Adrenal gland (tissue), 12 donors: ENCODE data around the gene NDUFAF3. TPM values are rescaled to one million over a fixed set of nuclear protein-coding genes. Genes with fewer than 3 reads are reported as not detected.

Source experiments
- DNase-seq, 7 donors: peaks; one replicate each; pipeline ENCODE4 v3.0.0-alpha.2; 2019 to 2020
- H3K27ac ChIP-seq, 5 donors: fragments of 200-600 bp; sonication (generic) in 4 of 5; 1 replicate in 3 of 5; 2 replicates in 2 of 5; pipeline versions ENCODE4 v1.5.1 to v1.8.0; 2016 to 2020; ENCODE audit warnings: mild to moderate bottlenecking in 1 of 5
- H3K27me3 ChIP-seq: fragments of 200-600 bp; 2 replicates; pipeline ENCODE4 v1.8.0; 2021
- H3K36me3 ChIP-seq, 2 donors: fragments of 200-600 bp; replicated peaks in 1 of 2; 1 replicate in 1 of 2; 2 replicates in 1 of 2; pipeline versions ENCODE4 v1.5.1 to v1.8.0; 2018 to 2022
- H3K4me1 ChIP-seq, 2 donors: fragments of 200-600 bp; replicated peaks in 1 of 2; 1 replicate in 1 of 2; 2 replicates in 1 of 2; pipeline versions ENCODE4 v1.5.1 to v1.8.0; 2018 to 2021
- H3K4me3 ChIP-seq, 4 donors: fragments of 200-600 bp; sonication (generic) in 3 of 4; one replicate each; pipeline ENCODE4 v1.5.1; 2016 to 2018
- H3K9me3 ChIP-seq, 3 donors: fragments of 200-600 bp; sonication (generic) in 1 of 3; replicated peaks in 1 of 3; 1 replicate in 2 of 3; 2 replicates in 1 of 3; pipeline versions ENCODE4 v1.5.1 to v1.8.0; 2016 to 2021
- POLR2A ChIP-seq, 2 donors: fragments of 450-650 bp; IDR thresholded peaks; one replicate each; pipeline ENCODE4 v1.6.1; 2017; ENCODE audit warnings: antibody characterized with exemption in 2 of 2, mild to moderate bottlenecking in 2 of 2, moderate library complexity in 1 of 2
- WGBS, 4 donors: extraction: QIAGEN DNeasy Blood & Tissue Kit in 2 of 4; methylation state at CpG; one replicate each; pipeline versions ENCODE4 v1.1.5 to v1.1.7; 2013 to 2017; 5-methylcytosine and 5-hydroxymethylcytosine counted together
- intact Hi-C, 2 donors: fragments of 100-400 bp; cut with DNase I; formaldehyde crosslinking; loops; one replicate each; pipeline versions ENCODE4 v1.14.1 to v1.15.0; 2022 to 2023
- polyA plus RNA-seq, 3 donors: library from polyadenylated mRNA; stranded (reverse); fragments of 200-250 nt in 2 of 3; fragments of 350-450 nt in 1 of 3; fragmentation: Illumina TruSeq in 1 of 3; extraction: RNeasy Lipid Tissue Mini Kit (QIAGEN cat#74804) in 1 of 3; gene quantifications; one replicate each; pipeline ENCODE4 v1.2.3, GENCODE V29; 2013 to 2014
- total RNA-seq, 9 donors: library from RNA; depleted of rRNA in 4 of 9; stranded (reverse); fragments of >200 nt in 4 of 9; fragments of 120-200 nt in 1 of 9; fragmentation: NEBNext Ultra II Directional in 1 of 9; extraction: Animal tissue kit (Norgen Biotek cat#: 25700) in 1 of 9; gene quantifications; one replicate each; pipeline versions ENCODE4 v1.1.0 to v1.2.4, GENCODE V29; 2013 to 2023
- TF ChIP-seq, protein P1 (sequence below), 6 experiments: fragments of 450-650 bp in 4 of 6; fragments of 200-600 bp in 2 of 6; sonication (generic) in 1 of 6; IDR thresholded peaks; 1 replicate in 5 of 6; 2 replicates in 1 of 6; pipeline versions ENCODE4 v1.5.1 to v1.8.0; 2016 to 2021; ENCODE audit warnings: antibody characterized with exemption in 6 of 6, mild to moderate bottlenecking in 2 of 6, moderate library complexity in 1 of 6
- donor health status: healthy with polysubstance abuse.
- donor health status: Bipolar disorder and iron deficiency.
- donor health status: DM: yes; HTN: yes; CAD: no.
- donor health status: DM: no; HTN: no; CAD: no.
- donor health status: DM: no; HTN: no; CAD: no.
- donor health status: DM: yes; HTN: yes; CAD: no.

NDUFAF3 gene
- total and polyA plus RNA-seq, 12 donors: 87.2 to 578 (median 173) TPM

DNA sequence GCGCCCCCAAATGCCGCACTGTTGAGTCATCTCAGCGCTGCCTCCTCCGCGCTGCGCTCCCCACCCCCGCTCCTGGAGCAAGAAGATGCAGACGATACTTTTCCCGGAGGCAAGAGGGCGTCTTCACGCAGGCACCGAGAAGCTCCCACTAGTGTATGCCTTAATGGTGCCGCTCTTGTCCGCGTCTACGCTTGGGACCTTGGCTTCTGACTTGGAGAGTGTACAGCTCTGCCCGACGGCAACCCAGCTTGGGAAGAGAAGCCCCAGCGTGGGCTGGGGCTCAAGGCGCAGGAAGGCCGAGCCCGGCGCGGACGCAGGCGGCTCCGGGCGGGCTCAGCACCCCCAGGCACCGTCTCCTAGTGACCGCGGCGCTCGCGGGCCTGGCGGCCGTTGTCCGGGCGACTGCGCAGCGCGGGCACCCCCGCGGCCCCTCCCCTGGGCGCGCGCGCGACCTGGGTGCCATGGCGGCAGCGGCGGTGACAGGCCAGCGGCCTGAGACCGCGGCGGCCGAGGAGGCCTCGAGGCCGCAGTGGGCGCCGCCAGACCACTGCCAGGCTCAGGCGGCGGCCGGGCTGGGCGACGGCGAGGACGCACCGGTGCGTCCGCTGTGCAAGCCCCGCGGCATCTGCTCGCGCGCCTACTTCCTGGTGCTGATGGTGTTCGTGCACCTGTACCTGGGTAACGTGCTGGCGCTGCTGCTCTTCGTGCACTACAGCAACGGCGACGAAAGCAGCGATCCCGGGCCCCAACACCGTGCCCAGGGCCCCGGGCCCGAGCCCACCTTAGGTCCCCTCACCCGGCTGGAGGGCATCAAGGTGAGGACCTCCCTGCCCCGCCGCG, 31.9 kb upstream of the NDUFAF3 start, which contains the start of gene P4HTM:
Gene P4HTM, plus strand, starts transcription at position 446 of the 840 bp plus-strand sequence. Its CDS starts 16 bp downstream, at position 462.
- WGBS, 4 donors: 0 to 1% (median 1%) methylated on average over 42 to 91 of the region's 91 CpGs; no CpG with 5 or more reads in 1 of the 4 donors
- no peaks in the 10 kb centered on the region for H3K27me3 ChIP-seq
- intact Hi-C loops: no loop called here
- H3K4me3 ChIP-seq: peak within 1 kb of the TSS; percentile 35 to 91 (median 75)
- DNase-seq: peak; percentile 84 to 95 (median 92)
- H3K36me3 ChIP-seq: no peaks in the 10 kb centered on the region
- H3K4me1 ChIP-seq: peaks cover 15 to 25% of the 10 kb centered on the region in 2 donors
- peak within 1 kb of the TSS; percentile 65 to 99 (median 89) for H3K27ac ChIP-seq
- TF ChIP-seq, protein P1, sequence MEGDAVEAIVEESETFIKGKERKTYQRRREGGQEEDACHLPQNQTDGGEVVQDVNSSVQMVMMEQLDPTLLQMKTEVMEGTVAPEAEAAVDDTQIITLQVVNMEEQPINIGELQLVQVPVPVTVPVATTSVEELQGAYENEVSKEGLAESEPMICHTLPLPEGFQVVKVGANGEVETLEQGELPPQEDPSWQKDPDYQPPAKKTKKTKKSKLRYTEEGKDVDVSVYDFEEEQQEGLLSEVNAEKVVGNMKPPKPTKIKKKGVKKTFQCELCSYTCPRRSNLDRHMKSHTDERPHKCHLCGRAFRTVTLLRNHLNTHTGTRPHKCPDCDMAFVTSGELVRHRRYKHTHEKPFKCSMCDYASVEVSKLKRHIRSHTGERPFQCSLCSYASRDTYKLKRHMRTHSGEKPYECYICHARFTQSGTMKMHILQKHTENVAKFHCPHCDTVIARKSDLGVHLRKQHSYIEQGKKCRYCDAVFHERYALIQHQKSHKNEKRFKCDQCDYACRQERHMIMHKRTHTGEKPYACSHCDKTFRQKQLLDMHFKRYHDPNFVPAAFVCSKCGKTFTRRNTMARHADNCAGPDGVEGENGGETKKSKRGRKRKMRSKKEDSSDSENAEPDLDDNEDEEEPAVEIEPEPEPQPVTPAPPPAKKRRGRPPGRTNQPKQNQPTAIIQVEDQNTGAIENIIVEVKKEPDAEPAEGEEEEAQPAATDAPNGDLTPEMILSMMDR (IDR thresholded peaks at IDR 0.05): peak in 5 of 6 experiments; percentile 24 to 37 (median 30)
- peak; percentile 57 to 91 for TF ChIP-seq POLR2A (IDR thresholded peaks at IDR 0.05)
- no peaks in the 10 kb centered on the region for H3K9me3 ChIP-seq

DNA sequence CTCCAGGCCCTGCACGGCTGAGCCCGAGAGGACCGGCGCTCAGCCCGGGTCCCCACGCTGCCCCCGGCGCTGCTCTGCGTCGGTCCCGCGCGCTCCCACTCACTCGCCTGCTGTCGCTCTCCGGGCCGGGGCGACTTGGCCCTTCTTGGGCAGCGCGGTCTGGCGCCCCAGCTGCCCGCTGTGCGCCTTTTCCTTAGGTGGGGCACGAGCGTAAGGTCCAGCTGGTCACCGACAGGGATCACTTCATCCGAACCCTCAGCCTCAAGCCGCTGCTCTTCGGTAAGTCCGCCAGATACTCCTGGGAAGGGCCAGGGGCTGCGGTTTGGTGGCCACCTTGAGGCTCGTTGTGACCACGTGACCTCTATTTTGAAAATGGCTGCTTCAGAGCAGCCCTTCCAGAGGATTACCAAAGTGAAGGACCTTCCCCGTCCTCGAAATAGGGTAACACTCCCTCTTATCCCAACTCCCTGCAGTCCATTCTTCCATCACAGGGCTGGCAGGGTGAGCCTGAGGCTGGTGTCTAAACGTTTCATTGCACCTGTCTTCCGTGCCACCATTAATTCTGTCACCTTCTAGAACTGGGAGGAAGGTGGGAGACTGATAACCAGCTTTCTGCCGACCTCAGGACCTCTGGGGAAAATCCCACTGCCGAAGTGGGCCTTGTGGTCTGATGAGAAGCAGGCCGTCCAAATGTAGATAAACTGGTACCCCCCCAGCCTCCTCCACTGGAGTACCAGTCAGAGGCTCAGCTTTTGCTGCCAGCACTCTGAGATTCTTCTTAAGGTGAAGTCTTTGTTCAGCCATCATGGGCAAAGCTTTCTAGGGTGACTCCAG, 31.1 kb upstream of the NDUFAF3 start:
- intact Hi-C loops: no loop called here
- peaks cover 15 to 25% of the 10 kb centered on the region in 2 donors for H3K4me1 ChIP-seq

DNA sequence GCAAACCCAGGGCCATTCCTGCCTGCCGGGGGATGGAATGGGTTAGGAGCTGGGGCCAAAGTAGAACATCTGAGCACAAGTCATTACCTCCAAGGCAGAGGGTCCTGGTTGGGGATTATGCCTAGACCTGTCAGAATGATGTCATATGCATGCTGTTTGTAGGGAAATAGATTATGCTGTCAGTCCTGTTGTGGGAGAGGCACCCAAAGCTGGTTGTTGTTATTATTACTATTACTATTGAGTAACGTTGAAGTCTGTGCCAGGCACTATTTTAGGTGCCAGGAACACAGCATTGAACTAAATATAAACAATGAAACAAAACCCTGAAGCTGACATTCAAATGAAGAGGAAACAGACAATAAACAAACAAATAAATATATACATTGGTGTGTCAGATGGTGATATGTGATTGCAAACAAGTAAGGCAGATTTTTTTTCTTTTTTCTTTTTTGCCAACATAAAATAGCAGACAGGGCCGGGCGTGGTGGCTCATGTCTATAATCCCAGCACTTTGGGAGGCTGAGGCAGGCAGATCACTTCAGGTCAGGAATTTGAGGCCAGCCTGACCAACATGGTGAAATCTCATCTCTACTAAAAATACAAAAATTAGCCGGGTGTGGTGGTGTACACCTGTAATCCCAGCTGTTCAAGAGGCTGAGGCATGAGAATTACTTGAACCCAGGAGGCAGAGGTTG, 29.9 kb upstream of the NDUFAF3 start:
- Histone ChIP-seq H3K9me3 (no peaks in the 10 kb centered on the region), H3K27me3 (no peaks in the 10 kb centered on the region), H3K4me3 (peak overlapping the region in 1 of 4 donors; percentile 91), H3K27ac (peak overlapping the region in 1 of 5 donors; percentile 95), H3K4me1 (peaks cover 15 to 25% of the 10 kb centered on the region in 2 donors), H3K36me3 (peaks cover 0 to 10% of the 10 kb centered on the region in 2 donors)
- DNase-seq: no peak
- TF ChIP-seq, protein P1 (IDR thresholded peaks at IDR 0.05): no peak
- no peak for TF ChIP-seq POLR2A (IDR thresholded peaks at IDR 0.05)
- intact Hi-C loops: no loop called here
- WGBS, 4 donors: 70 to 77% (median 71%) methylated on average over 5 of the region's 5 CpGs

More for the DNA sequence above, 31.1 kb upstream of the NDUFAF3 start:
- 4 to 14% (median 6%) methylated on average over 5 to 40 of the region's 40 CpGs for WGBS, 4 donors
- Histone ChIP-seq H3K9me3 (no peaks in the 10 kb centered on the region), H3K36me3 (no peaks in the 10 kb centered on the region), H3K27me3 (no peaks in the 10 kb centered on the region), H3K27ac (peak overlapping the region; percentile 65 to 99 (median 89)), H3K4me3 (peak overlapping the region; percentile 35 to 91 (median 75))
- TF ChIP-seq POLR2A (IDR thresholded peaks at IDR 0.05): no peak
- TF ChIP-seq, protein P1 (IDR thresholded peaks at IDR 0.05): no peak
- DNase-seq: peak in 3 of 7 donors; percentile 40 to 46 (median 40)
